Testis (tissue), 3 donors: ENCODE measurements around the gene EPHA4. TPM values are rescaled to one million over a fixed set of nuclear protein-coding genes. Genes with fewer than 3 reads are reported as not detected.

Source experiments
- DNase-seq: peaks from one replicate; pipeline ENCODE4 v3.0.0-alpha.2; 2019
- H3K27ac ChIP-seq, 2 donors: fragments of 200-600 bp; sonication (generic); one replicate each; pipeline ENCODE4 v1.5.1; 2019
- H3K27me3 ChIP-seq: fragments of 200-600 bp; sonication (generic); one replicate; pipeline ENCODE4 v1.5.1; 2019
- H3K36me3 ChIP-seq: fragments of 200-600 bp; sonication (generic); one replicate; pipeline ENCODE4 v1.5.1; 2017; ENCODE audit warnings: low read depth; ENCODE audit errors: missing control alignments
- H3K4me1 ChIP-seq: fragments of 200-600 bp; sonication (generic); one replicate; pipeline ENCODE4 v1.5.1; 2019
- H3K4me3 ChIP-seq, 2 donors: fragments of 200-600 bp; sonication (generic); one replicate each; pipeline ENCODE4 v1.5.1; 2017 to 2019
- H3K9me3 ChIP-seq: fragments of 200-600 bp; sonication (generic); one replicate; pipeline ENCODE4 v1.5.1; 2017
- POLR2A ChIP-seq: fragments of 450-650 bp; IDR thresholded peaks from one replicate; pipeline ENCODE4 v1.6.1; 2017; ENCODE audit warnings: antibody characterized with exemption, mild to moderate bottlenecking, moderate library complexity
- WGBS, 2 donors: methylation state at CpG; one replicate each; pipeline ENCODE4 v1.1.5; 2018; 5-methylcytosine and 5-hydroxymethylcytosine counted together
- intact Hi-C: fragments of 100-400 bp; cut with DNase I; formaldehyde crosslinking; loops from one replicate; pipeline ENCODE4 v1.15.1; 2023; ENCODE audit warnings: low total_unique reads
- polyA plus RNA-seq: library from polyadenylated mRNA; stranded (reverse); fragments of 350-450 nt; fragmentation: Illumina TruSeq; extraction: RNeasy Lipid Tissue Mini Kit (QIAGEN cat#74804); gene quantifications from one replicate; pipeline ENCODE4 v1.2.3, GENCODE V29; 2014; ENCODE audit warnings: low read depth, low replicate concordance; ENCODE audit not compliant: insufficient read depth
- total RNA-seq, 2 donors: library from RNA; depleted of rRNA; stranded (reverse); fragments of >200 nt; gene quantifications; one replicate each; pipeline ENCODE4 v1.2.3, GENCODE V29; 2016
- TF ChIP-seq, protein P1 (sequence below), 3 experiments: fragments of 450-650 bp in 2 of 3; fragments of 200-600 bp in 1 of 3; sonication (generic) in 1 of 3; IDR thresholded peaks; one replicate each; pipeline ENCODE4 v1.5.1; 2016 to 2019; ENCODE audit warnings: antibody characterized with exemption in 3 of 3, mild to moderate bottlenecking in 2 of 3, moderate library complexity in 1 of 3

EPHA4 gene
- total and polyA plus RNA-seq, 3 donors from 2014 or later = 47.4 to 139 (median 134) TPM

DNA sequence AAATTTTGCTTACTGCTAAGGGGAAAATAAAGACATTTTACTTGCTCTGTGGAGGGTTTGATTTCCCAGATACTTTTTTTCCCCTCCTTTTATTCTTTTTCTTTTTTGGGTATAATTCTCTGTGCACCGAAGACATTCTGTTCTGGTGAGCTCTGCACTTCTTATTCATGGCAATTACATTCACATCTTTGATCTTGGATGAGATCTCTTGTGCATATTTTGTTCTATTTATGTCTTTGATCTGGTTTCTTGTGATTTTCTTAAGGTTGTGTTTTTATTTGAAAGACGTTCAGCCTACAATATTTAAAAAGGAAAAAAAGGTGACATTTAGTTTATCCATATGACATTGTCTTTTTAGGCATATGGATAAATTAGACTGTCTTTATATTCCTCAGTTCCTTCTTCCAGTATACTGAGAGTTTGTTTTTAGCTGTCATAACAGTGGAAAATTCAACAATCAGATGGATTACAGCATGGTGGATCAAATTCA, 33.7 kb upstream of the EPHA4 start:
- TF ChIP-seq POLR2A = no peak
- TF ChIP-seq, protein P1, sequence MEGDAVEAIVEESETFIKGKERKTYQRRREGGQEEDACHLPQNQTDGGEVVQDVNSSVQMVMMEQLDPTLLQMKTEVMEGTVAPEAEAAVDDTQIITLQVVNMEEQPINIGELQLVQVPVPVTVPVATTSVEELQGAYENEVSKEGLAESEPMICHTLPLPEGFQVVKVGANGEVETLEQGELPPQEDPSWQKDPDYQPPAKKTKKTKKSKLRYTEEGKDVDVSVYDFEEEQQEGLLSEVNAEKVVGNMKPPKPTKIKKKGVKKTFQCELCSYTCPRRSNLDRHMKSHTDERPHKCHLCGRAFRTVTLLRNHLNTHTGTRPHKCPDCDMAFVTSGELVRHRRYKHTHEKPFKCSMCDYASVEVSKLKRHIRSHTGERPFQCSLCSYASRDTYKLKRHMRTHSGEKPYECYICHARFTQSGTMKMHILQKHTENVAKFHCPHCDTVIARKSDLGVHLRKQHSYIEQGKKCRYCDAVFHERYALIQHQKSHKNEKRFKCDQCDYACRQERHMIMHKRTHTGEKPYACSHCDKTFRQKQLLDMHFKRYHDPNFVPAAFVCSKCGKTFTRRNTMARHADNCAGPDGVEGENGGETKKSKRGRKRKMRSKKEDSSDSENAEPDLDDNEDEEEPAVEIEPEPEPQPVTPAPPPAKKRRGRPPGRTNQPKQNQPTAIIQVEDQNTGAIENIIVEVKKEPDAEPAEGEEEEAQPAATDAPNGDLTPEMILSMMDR (IDR thresholded peaks at IDR 0.05) = no peak
- H3K27me3 ChIP-seq = no peaks in the 10 kb centered on the region
- intact Hi-C loops = no loop called here
- H3K36me3 ChIP-seq = no peaks in the 10 kb centered on the region
- H3K4me3 ChIP-seq = no peak overlapping the region
- DNase-seq = no peak
- H3K27ac ChIP-seq = no peak overlapping the region
- no peaks in the 10 kb centered on the region for H3K4me1 ChIP-seq
- no peaks in the 10 kb centered on the region for H3K9me3 ChIP-seq
- whole genome bisulfite sequencing, 2 donors = 72 to 76% methylated on average over 2 of the region's 2 CpGs

DNA sequence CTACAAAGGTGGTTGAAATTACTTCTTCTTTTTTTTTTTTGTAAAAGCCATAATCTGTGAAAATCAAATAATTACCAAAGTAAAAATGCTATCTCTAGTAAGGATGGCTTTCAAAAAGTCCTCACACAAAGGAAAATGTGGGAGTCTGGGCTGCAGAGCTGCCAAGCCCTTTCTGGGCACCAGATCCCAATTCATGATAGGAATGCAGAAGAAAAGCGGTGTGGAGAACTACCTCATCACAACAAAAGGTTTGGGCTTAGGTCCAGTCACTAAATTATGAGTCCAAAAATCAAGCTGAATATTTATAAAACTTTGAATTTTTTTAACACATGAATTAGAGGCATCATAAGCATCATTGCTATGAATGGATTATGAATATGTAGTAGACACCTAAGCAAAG, 30.8 kb upstream of the EPHA4 start:
- no peaks in the 10 kb centered on the region for H3K4me1 ChIP-seq
- TF ChIP-seq, protein P1 (IDR thresholded peaks at IDR 0.05) = no peak
- no peak for TF ChIP-seq POLR2A
- no peaks in the 10 kb centered on the region for H3K27me3 ChIP-seq
- H3K36me3 ChIP-seq = no peaks in the 10 kb centered on the region
- H3K27ac ChIP-seq = no peak overlapping the region
- intact Hi-C loops = no loop called here
- no peak for DNase-seq
- WGBS, 2 donors = 78 to 81% methylated on average over 1 of the region's 1 CpG
- no peak overlapping the region for H3K4me3 ChIP-seq
- no peaks in the 10 kb centered on the region for H3K9me3 ChIP-seq

DNA sequence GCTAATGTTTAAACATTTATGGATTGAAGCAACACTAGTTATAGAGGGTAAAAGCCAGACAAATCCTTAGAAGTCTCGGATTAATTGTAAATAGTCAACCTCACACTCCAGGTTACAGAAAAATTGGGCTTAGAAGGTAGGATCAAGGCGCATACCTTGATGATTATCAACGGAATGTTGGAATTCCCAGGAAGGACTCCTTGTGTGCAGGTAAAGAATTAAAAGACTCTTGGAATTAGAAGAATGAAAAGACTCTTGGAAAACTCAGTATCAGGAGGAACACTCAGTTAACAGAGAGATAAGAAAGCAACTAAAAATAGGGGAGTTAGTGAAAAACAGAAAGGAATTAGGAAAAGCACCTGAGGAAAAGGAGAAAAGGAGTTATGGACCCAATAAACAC, 29.3 kb upstream of the EPHA4 start:
- no peak overlapping the region for H3K27ac ChIP-seq
- no peaks in the 10 kb centered on the region for H3K36me3 ChIP-seq
- TF ChIP-seq, protein P1 (IDR thresholded peaks at IDR 0.05) = no peak
- TF ChIP-seq POLR2A = no peak
- no peaks in the 10 kb centered on the region for H3K4me1 ChIP-seq
- no peak overlapping the region for H3K4me3 ChIP-seq
- intact Hi-C loops = no loop called here
- no peaks in the 10 kb centered on the region for H3K9me3 ChIP-seq
- no peak for DNase-seq
- WGBS, 2 donors = 84 to 86% methylated on average over 3 of the region's 3 CpGs
- no peaks in the 10 kb centered on the region for H3K27me3 ChIP-seq

DNA sequence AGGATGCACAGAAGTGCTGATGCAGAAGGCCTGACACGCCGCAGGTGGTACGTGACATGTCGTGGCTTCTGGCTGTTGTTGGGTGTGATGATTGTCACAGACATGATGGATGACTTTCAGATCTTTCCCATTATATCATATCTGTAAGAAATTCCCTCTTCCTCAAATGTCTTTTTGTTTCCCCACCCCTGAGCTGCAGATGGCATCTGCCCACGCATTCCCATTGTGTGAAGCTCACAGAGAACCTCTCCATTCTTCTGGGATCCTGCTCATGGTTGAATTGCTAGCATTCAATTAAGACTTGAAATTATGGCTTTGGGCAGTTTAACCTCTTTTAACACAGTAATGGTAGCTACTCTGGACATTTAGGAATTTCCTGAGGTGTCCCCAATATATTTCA, 28.3 kb upstream of the EPHA4 start:
- H3K9me3 ChIP-seq = no peaks in the 10 kb centered on the region
- DNase-seq = no peak
- H3K27ac ChIP-seq = no peak overlapping the region
- no peaks in the 10 kb centered on the region for H3K4me1 ChIP-seq
- H3K4me3 ChIP-seq = no peak overlapping the region
- intact Hi-C loops = no loop called here
- TF ChIP-seq, protein P1 (IDR thresholded peaks at IDR 0.05) = no peak
- no peak for TF ChIP-seq POLR2A
- WGBS, 2 donors = 92 to 93% methylated on average over 4 to 5 of the region's 5 CpGs
- H3K27me3 ChIP-seq = no peaks in the 10 kb centered on the region
- no peaks in the 10 kb centered on the region for H3K36me3 ChIP-seq

DNA sequence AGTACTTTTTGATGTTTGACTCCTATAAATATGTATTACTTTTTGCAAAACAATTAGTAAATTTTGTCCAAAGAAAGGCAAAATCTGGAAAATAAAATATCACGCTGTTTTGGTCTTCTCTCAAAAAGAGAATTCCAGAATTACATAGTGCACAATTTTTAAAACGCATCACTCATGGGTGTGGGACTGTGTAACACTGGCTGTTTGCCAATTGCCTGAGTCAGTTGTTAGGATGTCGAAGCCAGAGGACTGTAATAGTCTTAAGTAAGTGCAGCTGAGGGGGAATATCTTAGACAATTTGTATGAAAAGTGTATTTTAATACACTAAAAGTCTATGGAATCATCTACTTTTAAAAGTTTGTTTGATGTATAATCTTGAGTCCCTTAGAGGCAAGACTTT, 24.1 kb upstream of the EPHA4 start:
- H3K9me3 ChIP-seq = no peaks in the 10 kb centered on the region
- no peak for TF ChIP-seq POLR2A
- TF ChIP-seq, protein P1 (IDR thresholded peaks at IDR 0.05) = no peak
- H3K27me3 ChIP-seq = no peaks in the 10 kb centered on the region
- no peaks in the 10 kb centered on the region for H3K4me1 ChIP-seq
- H3K27ac ChIP-seq = no peak overlapping the region
- 85 to 88% methylated on average over 3 of the region's 3 CpGs for WGBS, 2 donors
- intact Hi-C loops = no loop called here
- no peaks in the 10 kb centered on the region for H3K36me3 ChIP-seq
- no peak overlapping the region for H3K4me3 ChIP-seq
- no peak for DNase-seq
